Prostate gland (tissue), 2 donors: Measurements from ENCODE around the gene RUNDC3A. TPM values are rescaled to one million over a fixed set of nuclear protein-coding genes. Genes with fewer than 3 reads are reported as not detected.

ENCODE experiments used
- DNase-seq: peaks from one replicate; pipeline ENCODE4 v3.0.0-alpha.2; 2019; ENCODE audit warnings: low spot score
- H3K27ac ChIP-seq, 2 donors: fragments of 200-600 bp; sonication (generic); 2 replicates each; pipeline ENCODE4 v1.5.1; 2017 to 2019
- H3K27me3 ChIP-seq: fragments of 200-600 bp; sonication (generic); replicated peaks from 2 replicates; pipeline ENCODE4 v1.5.1; 2019; ENCODE audit not compliant: insufficient read depth
- H3K36me3 ChIP-seq, 2 donors: fragments of 200-600 bp; sonication (generic); 1 replicate in 1 of 2; 2 replicates in 1 of 2; pipeline versions ENCODE4 v1.5.1 to v1.8.1; 2017 to 2019
- H3K4me1 ChIP-seq: fragments of 200-600 bp; sonication (generic); replicated peaks from 2 replicates; pipeline ENCODE4 v1.5.1; 2019
- H3K4me3 ChIP-seq, 2 donors: fragments of 200-600 bp; sonication (generic); 2 replicates each; pipeline ENCODE4 v1.5.1; 2017 to 2019
- H3K9me3 ChIP-seq: fragments of 200-600 bp; sonication (generic); 2 replicates; pipeline ENCODE4 v1.5.1; 2017
- CTCF ChIP-seq, 4 experiments: fragments of 200-600 bp in 2 of 4; fragments of 450-650 bp in 2 of 4; sonication (generic) in 2 of 4; IDR thresholded peaks; 1 replicate in 3 of 4; 2 replicates in 1 of 4; pipeline ENCODE4 v1.5.1; 2016 to 2019; ENCODE audit warnings: antibody characterized with exemption in 4 of 4, mild to moderate bottlenecking in 2 of 4, moderate library complexity in 2 of 4
- POLR2A ChIP-seq: fragments of 450-650 bp; IDR thresholded peaks from one replicate; pipeline ENCODE4 v1.6.1; 2016; ENCODE audit warnings: antibody characterized with exemption, mild to moderate bottlenecking
- POLR2AphosphoS5 ChIP-seq: sonication (generic); formaldehyde crosslinking; IDR thresholded peaks from one replicate; pipeline ENCODE4 v1.6.1; 2017; ENCODE audit warnings: antibody characterized with exemption
- WGBS: methylation state at CpG from one replicate; pipeline ENCODE4 v1.1.5; 2018; 5-methylcytosine and 5-hydroxymethylcytosine counted together
- intact Hi-C: fragments of 100-400 bp; cut with DNase I; formaldehyde crosslinking; loops from one replicate; pipeline ENCODE4 v1.14.2; 2022
- total RNA-seq, 2 donors: library from RNA; depleted of rRNA; stranded (reverse); fragments of >200 nt; gene quantifications; one replicate each; pipeline ENCODE4 v1.1.0, GENCODE V29; 2016

Gene RUNDC3A
- total RNA-seq, 2 donors from 2014 or later, result 0.68 to 2.9 TPM

GRCh38 chr17:44266402-44267164 lies 41.8 kb upstream of the RUNDC3A start:
- no peak for DNase-seq
- Histone ChIP-seq H3K4me1 (no peaks in the 10 kb centered on the region), H3K4me3 (no peak overlapping the region), H3K27me3 (no peaks in the 10 kb centered on the region), H3K27ac (no peak overlapping the region), H3K9me3 (no peaks in the 10 kb centered on the region), H3K36me3 (no peaks in the 10 kb centered on the region)
- TF ChIP-seq POLR2AphosphoS5 (no peak), CTCF (IDR thresholded peaks at IDR 0.05) (no peak), POLR2A (no peak)
- 71% methylated on average over 9 of the region's 9 CpGs for WGBS
- intact Hi-C loops, result no loop called here

GRCh38 chr17:44267165-44267455 lies 41.3 kb upstream of the RUNDC3A start:
- H3K36me3 ChIP-seq, result no peaks in the 10 kb centered on the region
- H3K4me3 ChIP-seq, result no peak overlapping the region
- 82% methylated on average over 5 of the region's 5 CpGs for WGBS
- no peaks in the 10 kb centered on the region for H3K27me3 ChIP-seq
- no peaks in the 10 kb centered on the region for H3K9me3 ChIP-seq
- no peak for DNase-seq
- no peak overlapping the region for H3K27ac ChIP-seq
- TF ChIP-seq POLR2A, result no peak
- TF ChIP-seq CTCF (IDR thresholded peaks at IDR 0.05), result no peak
- TF ChIP-seq POLR2AphosphoS5, result no peak
- intact Hi-C loops, result no loop called here
- no peaks in the 10 kb centered on the region for H3K4me1 ChIP-seq

GRCh38 chr17:44267818-44268490 lies 40.4 kb upstream of the RUNDC3A start, which contains the start of gene SLC4A1:
Gene SLC4A1 (minus strand): TSS chr17:44268135. CDS start chr17:44262866, 5,269 bp downstream.
- H3K27me3 ChIP-seq, result no peaks in the 10 kb centered on the region
- no peaks in the 10 kb centered on the region for H3K4me1 ChIP-seq
- 61% methylated on average over 13 of the region's 14 CpGs for WGBS
- no peak for DNase-seq
- H3K4me3 ChIP-seq, result no peak within 1 kb of the TSS
- H3K27ac ChIP-seq, result no peak within 1 kb of the TSS
- no peaks in the 10 kb centered on the region for H3K9me3 ChIP-seq
- no peaks in the 10 kb centered on the region for H3K36me3 ChIP-seq
- intact Hi-C loops, result no loop called here
- TF ChIP-seq POLR2A, result no peak
- TF ChIP-seq CTCF (IDR thresholded peaks at IDR 0.05), result no peak
- TF ChIP-seq POLR2AphosphoS5, result no peak

GRCh38 chr17:44268709-44269534 lies 39.5 kb upstream of the RUNDC3A start:
- Histone ChIP-seq H3K36me3 (no peaks in the 10 kb centered on the region), H3K27me3 (no peaks in the 10 kb centered on the region), H3K4me3 (no peak overlapping the region), H3K4me1 (no peaks in the 10 kb centered on the region), H3K27ac (no peak overlapping the region), H3K9me3 (no peaks in the 10 kb centered on the region)
- TF ChIP-seq CTCF (IDR thresholded peaks at IDR 0.05), result no peak
- TF ChIP-seq POLR2A, result no peak
- intact Hi-C loops, result no loop called here
- DNase-seq, result no peak
- 59% methylated on average over 11 of the region's 11 CpGs for WGBS
